Measurements from ENCODE around the gene SFSWAP.
"Not testable (repeated sequence)": the region's sequence is repeated elsewhere in the genome, so short reads cannot be mapped to it uniquely, and the experiment has no call there.

SFSWAP gene

DNA sequence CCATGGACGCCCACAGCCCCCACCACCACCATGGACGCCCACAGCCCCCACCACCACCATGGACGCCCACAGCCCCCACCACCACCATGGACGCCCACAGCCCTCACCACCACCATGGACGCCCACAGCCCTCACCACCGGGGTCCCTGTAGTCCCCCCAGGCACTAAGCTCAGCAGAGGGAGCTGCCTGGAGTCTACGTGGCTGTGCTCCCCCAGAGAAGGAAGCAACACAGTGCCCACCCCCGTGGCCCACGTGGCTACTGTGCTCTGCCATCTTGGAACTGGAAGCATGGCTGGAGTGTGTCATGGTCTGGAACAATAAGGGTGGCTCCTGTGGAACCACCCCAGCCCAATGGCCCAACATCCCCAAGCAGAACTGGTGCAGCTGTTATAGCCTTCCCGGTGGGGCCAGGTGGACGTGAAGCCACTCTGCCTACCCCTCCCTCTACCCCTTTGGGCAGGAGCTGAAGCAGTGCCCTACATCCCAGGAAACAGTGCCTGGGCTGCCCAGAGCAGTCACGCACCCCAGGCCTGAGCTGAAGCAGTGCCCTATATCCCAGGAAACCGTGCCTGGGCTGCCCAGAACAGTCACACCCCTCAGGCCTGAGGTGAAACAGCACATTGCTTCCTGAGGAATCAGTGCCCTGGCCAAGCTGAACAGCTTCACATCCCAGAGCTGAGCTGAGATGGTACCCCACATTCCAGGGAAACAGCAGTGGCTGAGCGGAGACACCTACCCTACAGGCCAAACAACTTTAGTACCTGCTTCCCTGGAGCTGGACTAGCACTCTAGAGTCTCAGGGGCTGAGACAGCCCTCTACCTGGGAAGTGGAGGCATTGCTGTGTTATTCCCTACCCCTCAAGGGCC, 9.0 kb upstream of the SFSWAP start:
- H3K4me2 ChIP-seq (ENCODE audit: low read length): no peak overlapping the region
- H3K27ac ChIP-seq: no peak overlapping the region
- TF ChIP-seq, protein P1, sequence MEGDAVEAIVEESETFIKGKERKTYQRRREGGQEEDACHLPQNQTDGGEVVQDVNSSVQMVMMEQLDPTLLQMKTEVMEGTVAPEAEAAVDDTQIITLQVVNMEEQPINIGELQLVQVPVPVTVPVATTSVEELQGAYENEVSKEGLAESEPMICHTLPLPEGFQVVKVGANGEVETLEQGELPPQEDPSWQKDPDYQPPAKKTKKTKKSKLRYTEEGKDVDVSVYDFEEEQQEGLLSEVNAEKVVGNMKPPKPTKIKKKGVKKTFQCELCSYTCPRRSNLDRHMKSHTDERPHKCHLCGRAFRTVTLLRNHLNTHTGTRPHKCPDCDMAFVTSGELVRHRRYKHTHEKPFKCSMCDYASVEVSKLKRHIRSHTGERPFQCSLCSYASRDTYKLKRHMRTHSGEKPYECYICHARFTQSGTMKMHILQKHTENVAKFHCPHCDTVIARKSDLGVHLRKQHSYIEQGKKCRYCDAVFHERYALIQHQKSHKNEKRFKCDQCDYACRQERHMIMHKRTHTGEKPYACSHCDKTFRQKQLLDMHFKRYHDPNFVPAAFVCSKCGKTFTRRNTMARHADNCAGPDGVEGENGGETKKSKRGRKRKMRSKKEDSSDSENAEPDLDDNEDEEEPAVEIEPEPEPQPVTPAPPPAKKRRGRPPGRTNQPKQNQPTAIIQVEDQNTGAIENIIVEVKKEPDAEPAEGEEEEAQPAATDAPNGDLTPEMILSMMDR (IDR thresholded peaks at IDR 0.05): no peak
- no peaks in the 10 kb centered on the region for H3K27me3 ChIP-seq (ENCODE audit: control insufficient read depth, insufficient read depth, low read length)
- H3K4me3 ChIP-seq (ENCODE audit: low read depth, low read length): no peak overlapping the region
- H3K79me2 ChIP-seq: no peaks in the 10 kb centered on the region
- no peak overlapping the region for H3K9ac ChIP-seq
- no peaks in the 10 kb centered on the region for H3K9me3 ChIP-seq (ENCODE audit: control insufficient read depth, low read length)
- H3K4me1 ChIP-seq: no peaks in the 10 kb centered on the region
- no peaks in the 10 kb centered on the region for H3K36me3 ChIP-seq (ENCODE audit: control insufficient read depth, insufficient read depth, low read length)
- H2AFZ ChIP-seq: no peak overlapping the region

DNA sequence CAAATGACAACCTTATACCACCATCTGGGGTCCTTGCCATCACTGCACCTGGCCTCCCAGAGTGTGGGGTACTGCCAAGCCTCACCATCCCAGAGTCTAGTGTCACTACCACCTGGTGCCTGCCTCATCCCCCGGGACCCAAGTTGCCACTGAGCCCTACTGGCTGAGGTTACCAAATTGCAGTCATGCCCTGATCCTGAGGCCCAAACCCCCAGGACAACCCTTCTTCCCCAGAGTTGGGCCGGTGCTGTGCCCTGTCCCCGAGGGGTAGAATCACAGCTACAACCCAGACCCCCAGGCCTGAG, 8.4 kb upstream of the SFSWAP start:
- H3K4me2 ChIP-seq (ENCODE audit: low read length): no peak overlapping the region
- no peak overlapping the region for H3K27ac ChIP-seq
- TF ChIP-seq, protein P1 (IDR thresholded peaks at IDR 0.05): no peak
- no peak overlapping the region for H2AFZ ChIP-seq
- H3K4me3 ChIP-seq (ENCODE audit: low read depth, low read length): no peak overlapping the region
- H3K27me3 ChIP-seq (ENCODE audit: control insufficient read depth, insufficient read depth, low read length): no peaks in the 10 kb centered on the region
- no peak overlapping the region for H3K9ac ChIP-seq
- H3K79me2 ChIP-seq: no peaks in the 10 kb centered on the region
- H3K4me1 ChIP-seq: no peaks in the 10 kb centered on the region
- H3K36me3 ChIP-seq (ENCODE audit: control insufficient read depth, insufficient read depth, low read length): no peaks in the 10 kb centered on the region
- no peaks in the 10 kb centered on the region for H3K9me3 ChIP-seq (ENCODE audit: control insufficient read depth, low read length)

DNA sequence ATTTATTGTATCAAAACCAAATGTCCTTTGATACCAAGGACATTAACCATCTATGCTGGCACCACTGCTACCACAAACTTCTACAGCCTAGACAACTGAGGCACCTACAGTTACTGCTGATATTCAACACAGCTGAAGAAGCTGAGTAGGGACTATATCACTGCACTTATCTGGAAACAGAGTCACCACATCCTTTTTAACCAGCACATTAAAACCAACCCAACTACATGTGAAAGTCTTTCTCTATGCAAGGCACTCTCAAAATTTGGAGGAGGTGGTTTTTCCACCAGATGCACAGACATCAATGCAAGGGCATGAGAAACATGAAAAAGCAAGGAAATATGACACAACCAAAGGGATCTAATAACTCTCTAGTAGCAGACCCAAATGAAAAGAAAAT, 7.7 kb upstream of the SFSWAP start:
- Histone ChIP-seq H3K4me2 (ENCODE audit: low read length) (no peak overlapping the region), H3K4me1 (no peaks in the 10 kb centered on the region), H3K9ac (no peak overlapping the region), H2AFZ (no peak overlapping the region), H3K27me3 (ENCODE audit: control insufficient read depth, insufficient read depth, low read length) (no peaks in the 10 kb centered on the region), H3K4me3 (ENCODE audit: low read depth, low read length) (no peak overlapping the region), H3K9me3 (ENCODE audit: control insufficient read depth, low read length) (no peaks in the 10 kb centered on the region), H3K27ac (no peak overlapping the region), H3K79me2 (no peaks in the 10 kb centered on the region), H3K36me3 (ENCODE audit: control insufficient read depth, insufficient read depth, low read length) (no peaks in the 10 kb centered on the region)
- TF ChIP-seq, protein P1 (IDR thresholded peaks at IDR 0.05): no peak

DNA sequence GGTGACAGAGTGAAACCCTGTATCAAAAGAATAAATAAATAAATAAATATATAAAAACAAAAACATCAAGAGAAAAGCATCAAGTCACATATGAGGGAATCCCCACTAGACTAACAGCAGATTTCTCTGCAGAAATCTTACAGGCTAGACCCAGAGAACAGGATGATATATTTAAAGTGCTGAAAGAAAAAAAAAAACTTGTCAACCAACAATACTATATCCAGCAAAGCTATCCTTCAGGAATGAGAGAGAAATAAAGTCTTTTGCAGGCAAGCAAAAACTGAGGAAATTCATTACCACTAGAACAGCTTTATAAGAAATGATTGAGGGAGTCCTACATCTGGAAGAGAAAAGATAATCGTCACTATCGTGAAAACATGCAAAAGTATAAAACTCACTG, 6.4 kb upstream of the SFSWAP start:
- Histone ChIP-seq H3K79me2 (no peaks in the 10 kb centered on the region), H3K27me3 (ENCODE audit: control insufficient read depth, insufficient read depth, low read length) (no peaks in the 10 kb centered on the region), H3K4me3 (ENCODE audit: low read depth, low read length) (no peak overlapping the region)

DNA sequence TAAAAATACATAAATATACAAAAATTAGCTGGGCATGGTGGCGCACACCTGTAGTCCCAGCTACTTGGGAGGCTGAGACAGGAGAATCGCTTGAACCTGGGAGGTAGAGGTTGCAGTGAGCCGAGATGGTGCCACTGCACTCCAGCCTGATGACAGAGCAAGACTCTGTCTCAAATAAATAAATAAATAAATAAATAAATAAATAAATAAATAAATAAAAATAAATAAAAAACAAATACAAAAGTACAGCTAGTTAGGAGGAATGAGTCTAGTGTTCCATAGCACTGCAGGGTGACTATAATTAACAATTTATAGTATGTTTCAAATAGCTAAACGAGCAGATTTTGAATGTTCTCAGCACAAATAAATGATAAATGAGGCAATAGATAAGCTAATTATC, 4.2 kb upstream of the SFSWAP start:
- H3K27me3 ChIP-seq (ENCODE audit: control insufficient read depth, insufficient read depth, low read length); H2AFZ ChIP-seq; H3K79me2 ChIP-seq; H3K36me3 ChIP-seq (ENCODE audit: control insufficient read depth, insufficient read depth, low read length); H3K9ac ChIP-seq; H3K4me1 ChIP-seq; H3K27ac ChIP-seq; H3K4me3 ChIP-seq (ENCODE audit: low read depth, low read length); H3K9me3 ChIP-seq (ENCODE audit: control insufficient read depth, low read length); H3K4me2 ChIP-seq (ENCODE audit: low read length): not testable (repeated sequence)

More for the DNA sequence above, 6.4 kb upstream of the SFSWAP start:
- Histone ChIP-seq H3K9ac (no peak overlapping the region), H3K4me2 (ENCODE audit: low read length) (no peak overlapping the region), H3K27ac (no peak overlapping the region), H3K4me1 (no peaks in the 10 kb centered on the region), H3K36me3 (ENCODE audit: control insufficient read depth, insufficient read depth, low read length) (no peaks in the 10 kb centered on the region), H3K9me3 (ENCODE audit: control insufficient read depth, low read length) (no peaks in the 10 kb centered on the region), H2AFZ (no peak overlapping the region)
- TF ChIP-seq, protein P1 (IDR thresholded peaks at IDR 0.05): no peak
